Caco-2 (cell line): ENCODE results near the gene TCERG1L. TPM values are rescaled to one million over a fixed set of nuclear protein-coding genes. Genes with fewer than 3 reads are reported as not detected.

Experiments used
- BruUV-seq: library from RNA; stranded (reverse); fragments of 400-500 nt; replicated peaks from 2 replicates; lab custom pipeline; 2021; lab: Mats Ljungman, UMichigan
- CTCF ChIA-PET: fragments of 300-600 bp; sonication (Branson Sonifier 250); formaldehyde crosslinking; loops from one replicate; lab custom pipeline; 2022; ENCODE audit warnings: antibody characterized with exemption; lab: Charles Lee
- POLR2A ChIA-PET: fragments of 300-600 bp; sonication (Branson Sonifier 250); formaldehyde crosslinking; loops from one replicate; lab custom pipeline; 2022; ENCODE audit warnings: antibody characterized with exemption; lab: Charles Lee
- DNase-seq, 2 experiments: peaks; one replicate each; pipeline versions ENCODE4 v3.0.0 to v3.0.0-alpha.2; 2020 to 2022
- H3K27me3 ChIP-seq: replicated peaks from 2 replicates; pipeline ENCODE4 v1.6.0; 2011; ENCODE audit warnings: low read length; ENCODE audit not compliant: control insufficient read depth, insufficient read depth
- H3K36me3 ChIP-seq: 2 replicates; pipeline ENCODE4 v1.5.1; 2011; ENCODE audit warnings: low read length; ENCODE audit not compliant: control insufficient read depth, insufficient read depth
- H3K4me1 ChIP-seq: fragments of 250-450 bp; sonication (Bioruptor Pico); 2 replicates; pipeline ENCODE4 v1.5.1; 2020; ENCODE audit warnings: mild to moderate bottlenecking
- H3K4me3 ChIP-seq: 2 replicates; pipeline ENCODE4 v1.5.1; 2011; ENCODE audit warnings: low read depth, mild to moderate bottlenecking, control low read depth, low read length
- H3K9me3 ChIP-seq: fragments of 250-450 bp; sonication (Bioruptor Pico); 2 replicates; pipeline ENCODE4 v1.5.1; 2020; ENCODE audit warnings: mild to moderate bottlenecking, moderate library complexity
- H3K27ac Mint-ChIP-seq: one replicate; pipeline ENCODE4 v1.8.0; 2022; ENCODE audit warnings: mixed read lengths; ENCODE audit not compliant: unreplicated experiment
- H3K27me3 Mint-ChIP-seq: one replicate; pipeline ENCODE4 v1.8.0; 2022; ENCODE audit warnings: mixed read lengths; ENCODE audit not compliant: insufficient read depth, unreplicated experiment
- H3K36me3 Mint-ChIP-seq: one replicate; pipeline ENCODE4 v1.8.0; 2022; ENCODE audit warnings: mild to moderate bottlenecking, mixed read lengths; ENCODE audit not compliant: insufficient read depth, unreplicated experiment
- H3K4me1 Mint-ChIP-seq: one replicate; pipeline ENCODE4 v1.8.0; 2022; ENCODE audit warnings: low read depth, mixed read lengths; ENCODE audit not compliant: unreplicated experiment
- H3K4me3 Mint-ChIP-seq: one replicate; pipeline ENCODE4 v1.8.0; 2022; ENCODE audit warnings: mild to moderate bottlenecking, moderate library complexity, mixed read lengths; ENCODE audit not compliant: unreplicated experiment
- H3K9me3 Mint-ChIP-seq: one replicate; pipeline ENCODE4 v1.8.0; 2022; ENCODE audit warnings: mixed read lengths; ENCODE audit not compliant: unreplicated experiment
- intact Hi-C: fragments of 100-400 bp; cut with micrococcal nuclease; formaldehyde crosslinking; loops from one replicate; pipeline ENCODE4 v1.10.0; 2022; ENCODE audit not compliant: unreplicated experiment
- total RNA-seq: library from RNA; stranded (reverse); gene quantifications from 2 replicates; pipeline ENCODE4 v1.2.3, GENCODE V29; 2022
- TF ChIP-seq, protein P1 (sequence below), 2 experiments: fragments of 200-600 bp in 1 of 2; IDR thresholded peaks; 1 replicate in 1 of 2; 2 replicates in 1 of 2; pipeline versions ENCODE4 v1.5.1 to v1.8.0; 2011 to 2022; ENCODE audit warnings: antibody characterized with exemption in 1 of 2, control low read depth in 1 of 2, inconsistent platforms in 1 of 2, low read depth in 1 of 2, low read length in 1 of 2, mild to moderate bottlenecking in 1 of 2, moderate library complexity in 1 of 2; ENCODE audit not compliant: insufficient read depth in 1 of 2, severe bottlenecking in 1 of 2, unreplicated experiment in 1 of 2

Gene TCERG1L
- total RNA-seq, 1 experiment from 2014 or later, result not detected

DNA sequence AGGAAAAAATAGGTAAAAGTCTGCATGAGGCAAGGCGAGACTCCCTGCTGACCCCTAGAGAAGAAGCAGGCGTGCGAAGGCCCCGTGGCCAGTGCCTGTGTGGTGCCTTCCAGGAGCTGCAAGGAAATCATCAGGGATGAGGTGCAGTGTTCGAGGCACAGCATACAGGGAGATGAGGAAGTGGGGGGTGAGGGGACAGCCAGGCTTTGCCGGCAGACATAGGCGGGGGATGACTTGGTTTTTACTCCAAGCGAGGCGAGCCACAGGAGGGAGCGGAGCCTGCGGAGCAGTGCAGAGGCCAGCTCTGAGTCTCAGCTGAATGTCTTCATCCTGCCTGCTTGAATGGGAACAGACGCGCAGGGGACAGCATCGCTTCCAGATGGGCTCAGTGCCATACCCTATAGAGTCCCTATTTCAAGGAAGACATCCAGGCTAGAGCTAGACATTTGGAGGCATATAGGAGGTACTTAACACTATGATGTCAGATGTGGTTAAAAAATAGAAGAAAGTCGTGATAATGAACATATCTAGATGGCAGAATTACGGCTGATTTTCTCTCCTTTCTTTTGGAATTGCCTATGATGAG, 49.5 kb downstream of the TCERG1L start:
- H3K9me3 ChIP-seq, result no peaks in the 10 kb centered on the region
- ChIA-PET CTCF (no interaction called here), POLR2A (no interaction called here)
- Mint-ChIP-seq H3K4me3 (no peak overlapping the region), H3K27me3 (peaks cover 15% of the 10 kb centered on the region), H3K27ac (no peak overlapping the region), H3K4me1 (no peaks in the 10 kb centered on the region), H3K36me3 (no peaks in the 10 kb centered on the region), H3K9me3 (no peaks in the 10 kb centered on the region)
- no peaks in the 10 kb centered on the region for H3K27me3 ChIP-seq
- no peak overlapping the region for H3K4me3 ChIP-seq
- BruUV-seq, result no TSS peak
- TF ChIP-seq, protein P1, sequence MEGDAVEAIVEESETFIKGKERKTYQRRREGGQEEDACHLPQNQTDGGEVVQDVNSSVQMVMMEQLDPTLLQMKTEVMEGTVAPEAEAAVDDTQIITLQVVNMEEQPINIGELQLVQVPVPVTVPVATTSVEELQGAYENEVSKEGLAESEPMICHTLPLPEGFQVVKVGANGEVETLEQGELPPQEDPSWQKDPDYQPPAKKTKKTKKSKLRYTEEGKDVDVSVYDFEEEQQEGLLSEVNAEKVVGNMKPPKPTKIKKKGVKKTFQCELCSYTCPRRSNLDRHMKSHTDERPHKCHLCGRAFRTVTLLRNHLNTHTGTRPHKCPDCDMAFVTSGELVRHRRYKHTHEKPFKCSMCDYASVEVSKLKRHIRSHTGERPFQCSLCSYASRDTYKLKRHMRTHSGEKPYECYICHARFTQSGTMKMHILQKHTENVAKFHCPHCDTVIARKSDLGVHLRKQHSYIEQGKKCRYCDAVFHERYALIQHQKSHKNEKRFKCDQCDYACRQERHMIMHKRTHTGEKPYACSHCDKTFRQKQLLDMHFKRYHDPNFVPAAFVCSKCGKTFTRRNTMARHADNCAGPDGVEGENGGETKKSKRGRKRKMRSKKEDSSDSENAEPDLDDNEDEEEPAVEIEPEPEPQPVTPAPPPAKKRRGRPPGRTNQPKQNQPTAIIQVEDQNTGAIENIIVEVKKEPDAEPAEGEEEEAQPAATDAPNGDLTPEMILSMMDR (IDR thresholded peaks at IDR 0.05; ENCODE audit: insufficient read depth in 1 of 2, low read depth in 1 of 2, low read length in 1 of 2, severe bottlenecking in 1 of 2, unreplicated experiment in 1 of 2), result no peak
- H3K36me3 ChIP-seq, result no peaks in the 10 kb centered on the region
- intact Hi-C loops, result no loop called here
- no peaks in the 10 kb centered on the region for H3K4me1 ChIP-seq
- no peak for DNase-seq

DNA sequence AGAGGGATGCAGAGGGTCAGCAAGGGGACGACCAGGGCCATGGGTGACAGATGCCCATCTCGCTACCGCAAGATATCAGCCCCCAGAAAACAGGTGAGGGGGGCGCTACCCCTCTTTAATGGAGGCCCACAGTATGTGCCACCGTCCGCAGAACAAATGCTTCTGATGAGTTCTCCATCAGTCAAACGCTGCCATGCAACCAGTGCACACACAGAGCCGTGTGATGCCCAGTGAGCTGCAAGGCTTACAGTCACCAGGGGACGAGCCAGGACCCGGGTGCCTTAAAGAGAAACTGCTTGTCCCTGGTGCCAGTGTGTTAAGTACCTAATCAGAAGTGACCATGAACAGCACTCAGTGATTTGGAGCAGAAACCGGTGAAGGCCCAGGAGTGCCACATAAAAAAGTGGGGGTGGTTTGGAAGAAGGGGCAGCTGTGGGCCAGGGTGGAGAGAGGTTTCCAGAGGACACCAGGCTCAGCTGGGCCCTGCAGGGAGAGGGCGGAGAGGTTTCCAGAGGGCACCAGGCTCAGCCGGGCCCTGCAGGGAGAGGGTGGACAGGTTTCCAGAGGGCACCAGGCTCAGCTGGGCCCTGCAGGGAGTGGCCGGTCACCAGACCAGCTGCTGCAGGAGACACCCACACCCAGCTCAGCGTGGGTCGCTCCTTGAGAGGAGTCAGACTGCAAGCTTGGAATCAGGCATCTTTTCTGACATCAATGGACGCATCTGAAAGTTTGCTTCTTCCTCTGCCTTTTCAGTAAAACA, 50.9 kb downstream of the TCERG1L start:
- BruUV-seq, result no TSS peak
- Histone ChIP-seq H3K36me3 (no peaks in the 10 kb centered on the region), H3K9me3 (no peaks in the 10 kb centered on the region), H3K4me3 (no peak overlapping the region), H3K4me1 (no peaks in the 10 kb centered on the region), H3K27me3 (no peaks in the 10 kb centered on the region)
- Mint-ChIP-seq H3K9me3 (no peaks in the 10 kb centered on the region), H3K4me1 (no peaks in the 10 kb centered on the region), H3K27me3 (peaks cover 11% of the 10 kb centered on the region), H3K36me3 (no peaks in the 10 kb centered on the region), H3K27ac (no peak overlapping the region), H3K4me3 (no peak overlapping the region)
- intact Hi-C loops, result no loop called here
- ChIA-PET CTCF (no interaction called here), POLR2A (no interaction called here)
- TF ChIP-seq, protein P1 (IDR thresholded peaks at IDR 0.05; ENCODE audit: insufficient read depth in 1 of 2, low read depth in 1 of 2, low read length in 1 of 2, severe bottlenecking in 1 of 2, unreplicated experiment in 1 of 2), result no peak
- DNase-seq, result no peak

DNA sequence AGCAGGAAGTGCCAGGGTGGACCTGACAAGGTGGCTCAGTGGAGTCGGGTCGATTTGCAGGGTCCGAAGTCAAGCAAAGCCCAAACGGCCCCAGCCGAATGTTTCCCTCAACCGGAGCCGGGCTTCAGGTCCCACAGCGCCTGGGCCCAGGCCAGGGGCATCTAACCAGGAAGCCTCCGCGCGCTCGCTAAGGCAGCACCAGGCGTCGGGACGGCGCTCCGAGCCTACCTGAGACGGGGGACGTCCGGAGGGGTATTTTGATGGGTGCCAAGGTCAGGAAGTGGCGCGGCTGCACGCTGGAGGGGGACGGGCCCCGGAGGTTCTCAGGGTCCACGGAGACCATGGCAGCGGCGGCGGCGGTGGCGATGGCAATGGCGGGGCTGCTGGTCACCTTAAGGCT, 51.5 kb downstream of the TCERG1L start:
- no peaks in the 10 kb centered on the region for H3K27me3 ChIP-seq
- H3K27me3 Mint-ChIP-seq, result peaks cover 11% of the 10 kb centered on the region
- no peaks in the 10 kb centered on the region for H3K9me3 Mint-ChIP-seq
- H3K36me3 Mint-ChIP-seq, result no peaks in the 10 kb centered on the region
- no peaks in the 10 kb centered on the region for H3K4me1 Mint-ChIP-seq
- no peaks in the 10 kb centered on the region for H3K4me1 ChIP-seq
- POLR2A ChIA-PET, result no interaction called here
- DNase-seq, result no peak
- intact Hi-C loops, result no loop called here
- BruUV-seq, result no TSS peak
- H3K4me3 ChIP-seq, result no peak overlapping the region
- no peak overlapping the region for H3K27ac Mint-ChIP-seq
- CTCF ChIA-PET, result no interaction called here
- no peaks in the 10 kb centered on the region for H3K9me3 ChIP-seq
- H3K4me3 Mint-ChIP-seq, result no peak overlapping the region
- no peaks in the 10 kb centered on the region for H3K36me3 ChIP-seq
- TF ChIP-seq, protein P1 (IDR thresholded peaks at IDR 0.05; ENCODE audit: insufficient read depth in 1 of 2, low read depth in 1 of 2, low read length in 1 of 2, severe bottlenecking in 1 of 2, unreplicated experiment in 1 of 2), result no peak
